ENCODE data around the gene NDUFS1.
"Not testable (repeated sequence)": the region's sequence is repeated elsewhere in the genome, so short reads cannot be mapped to it uniquely, and the experiment has no call there.

The NDUFS1 gene

DNA sequence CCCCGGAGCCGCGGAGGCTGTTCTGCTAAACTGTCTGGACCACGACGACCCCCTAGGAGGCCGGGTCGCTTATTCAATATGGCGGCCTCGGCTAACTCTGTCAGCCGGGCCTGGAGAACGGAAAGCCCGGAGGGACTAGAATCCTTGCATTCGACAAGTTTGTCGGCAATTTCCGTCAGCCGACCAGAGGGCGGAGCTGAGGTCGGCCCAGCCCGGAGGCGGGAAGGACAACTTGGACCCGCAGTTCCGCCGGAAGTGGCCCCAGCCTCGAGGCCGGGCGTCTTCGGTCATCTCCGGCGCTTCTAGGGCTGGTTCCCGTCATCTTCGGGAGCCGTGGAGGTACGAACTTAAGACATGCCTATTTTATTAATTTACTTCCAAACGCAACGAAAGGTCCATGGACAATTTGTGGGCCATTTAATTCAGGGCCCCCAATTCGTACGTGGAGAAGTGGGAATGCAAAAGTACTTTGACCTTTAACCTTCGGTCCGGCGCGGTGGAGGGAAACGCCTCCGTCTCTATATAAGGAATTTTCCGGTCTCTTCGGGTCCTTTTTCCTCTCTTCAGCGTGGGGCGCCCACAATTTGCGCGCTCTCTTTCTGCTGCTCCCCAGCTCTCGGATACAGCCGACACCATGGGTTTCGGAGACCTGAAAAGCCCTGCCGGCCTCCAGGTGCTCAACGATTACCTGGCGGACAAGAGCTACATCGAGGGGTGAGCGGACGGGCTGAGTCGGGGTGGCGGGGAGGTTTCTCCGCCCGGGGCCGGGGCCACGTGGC lies at the start of gene NDUFS1, which contains the start of gene EEF1B2:
Gene NDUFS1 (minus strand): TSS at position 99 of the 779 bp plus-strand sequence. CDS start 5,766 bp downstream, outside the sequence.
Gene EEF1B2 (plus strand): TSS at position 550 of the 779 bp plus-strand sequence. CDS start 85 bp downstream, at position 635.
- peak; percentile 98 for DNase-seq

DNA sequence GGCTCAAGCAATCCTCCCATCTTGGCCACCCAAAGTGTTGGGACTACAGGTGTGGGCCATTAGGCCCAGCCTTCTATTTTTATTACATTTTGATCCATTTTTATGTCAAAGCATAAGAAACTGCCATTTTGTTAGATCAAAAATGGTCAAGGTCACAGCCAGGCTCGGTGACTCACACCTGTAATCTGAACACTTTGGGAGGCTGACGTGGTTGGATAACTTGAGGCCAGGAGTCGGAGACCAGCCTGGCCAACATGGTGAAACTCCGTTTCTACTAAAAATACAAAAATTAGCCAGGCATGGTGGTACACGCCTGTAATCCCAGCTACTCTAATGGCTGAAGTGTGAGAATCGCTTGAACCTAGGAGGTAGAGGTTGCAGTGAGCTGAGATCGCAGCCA lies 49.7 kb upstream of the NDUFS1 start:
- no peak for DNase-seq

DNA sequence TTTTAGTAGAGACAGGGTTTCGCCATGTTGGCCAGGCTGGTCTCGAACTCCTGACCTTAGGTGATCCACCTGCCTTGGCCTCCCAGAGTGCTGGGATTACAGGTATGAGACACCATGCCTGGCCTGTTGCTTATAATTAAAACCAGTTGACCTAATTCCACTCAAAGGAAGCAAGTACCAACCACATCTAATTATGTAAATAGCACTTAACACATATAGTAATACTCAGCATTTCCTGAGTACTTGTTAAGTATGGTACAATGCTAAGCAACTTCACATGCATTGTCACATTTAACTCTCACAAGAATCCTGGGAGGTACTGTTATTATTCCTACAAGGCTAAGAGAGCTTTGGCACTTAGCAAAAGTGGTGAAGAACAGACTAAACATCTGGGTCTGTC lies 48.1 kb upstream of the NDUFS1 start:
- DNase-seq, result not testable (repeated sequence)

DNA sequence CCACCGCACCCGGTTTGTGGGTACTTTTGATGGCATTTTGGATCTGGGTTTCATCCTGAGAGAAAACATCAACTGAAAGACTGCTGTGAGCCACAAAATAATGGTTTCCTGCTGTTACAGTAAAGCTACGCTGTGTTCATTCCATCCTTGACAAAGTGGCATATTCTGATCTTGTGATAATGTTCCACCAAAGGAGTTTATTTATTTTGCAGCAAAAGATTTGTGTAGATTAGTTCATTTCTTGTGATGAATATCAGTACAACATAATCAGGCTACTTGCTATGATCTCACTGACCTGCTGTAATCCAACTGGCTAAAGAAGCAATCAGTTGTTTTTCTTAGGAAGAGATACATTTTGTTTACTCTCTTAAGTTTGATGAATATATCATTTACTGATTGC lies 45.5 kb upstream of the NDUFS1 start:
- DNase-seq, result no peak

DNA sequence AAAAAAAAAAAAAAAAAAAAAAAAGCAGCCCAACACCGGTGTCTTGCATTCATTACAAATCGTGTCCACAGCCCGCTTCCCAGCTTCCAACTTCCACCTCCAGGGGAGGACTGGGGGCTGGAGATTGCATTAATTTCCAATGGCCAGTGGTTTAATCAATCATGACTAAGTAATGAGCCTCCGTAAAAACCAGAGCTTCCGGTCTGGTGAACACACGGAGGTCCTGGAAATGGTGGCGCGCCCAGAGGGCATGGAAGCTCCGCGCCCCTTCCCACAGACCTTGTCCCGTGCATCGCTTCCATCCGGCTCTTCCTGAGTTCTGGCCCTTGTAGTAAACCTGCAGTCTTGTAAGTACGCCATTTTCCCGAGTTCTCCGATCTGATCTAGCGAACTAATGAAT lies 44.1 kb upstream of the NDUFS1 start:
- DNase-seq, result no peak

DNA sequence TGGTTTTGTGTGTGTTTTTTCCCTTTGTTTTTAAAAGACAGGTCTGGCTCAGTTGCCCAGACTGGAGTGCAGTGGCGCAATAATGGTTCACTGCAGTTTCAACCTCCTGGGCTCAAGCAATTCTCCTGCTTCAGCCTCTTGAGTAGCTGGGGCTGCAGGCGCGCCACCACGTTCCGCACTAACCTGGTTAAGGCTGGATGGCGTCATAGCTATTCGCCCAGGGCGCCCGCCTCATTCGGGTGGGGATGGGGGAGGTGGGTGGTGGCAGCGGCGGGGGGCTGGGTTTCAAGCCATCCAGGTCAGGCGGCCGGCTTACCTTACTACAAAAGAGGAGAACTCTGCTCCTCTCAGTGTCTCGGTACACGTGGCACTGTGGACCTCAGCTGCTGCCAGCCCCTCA lies 43.2 kb upstream of the NDUFS1 start:
- no peak for DNase-seq

DNA sequence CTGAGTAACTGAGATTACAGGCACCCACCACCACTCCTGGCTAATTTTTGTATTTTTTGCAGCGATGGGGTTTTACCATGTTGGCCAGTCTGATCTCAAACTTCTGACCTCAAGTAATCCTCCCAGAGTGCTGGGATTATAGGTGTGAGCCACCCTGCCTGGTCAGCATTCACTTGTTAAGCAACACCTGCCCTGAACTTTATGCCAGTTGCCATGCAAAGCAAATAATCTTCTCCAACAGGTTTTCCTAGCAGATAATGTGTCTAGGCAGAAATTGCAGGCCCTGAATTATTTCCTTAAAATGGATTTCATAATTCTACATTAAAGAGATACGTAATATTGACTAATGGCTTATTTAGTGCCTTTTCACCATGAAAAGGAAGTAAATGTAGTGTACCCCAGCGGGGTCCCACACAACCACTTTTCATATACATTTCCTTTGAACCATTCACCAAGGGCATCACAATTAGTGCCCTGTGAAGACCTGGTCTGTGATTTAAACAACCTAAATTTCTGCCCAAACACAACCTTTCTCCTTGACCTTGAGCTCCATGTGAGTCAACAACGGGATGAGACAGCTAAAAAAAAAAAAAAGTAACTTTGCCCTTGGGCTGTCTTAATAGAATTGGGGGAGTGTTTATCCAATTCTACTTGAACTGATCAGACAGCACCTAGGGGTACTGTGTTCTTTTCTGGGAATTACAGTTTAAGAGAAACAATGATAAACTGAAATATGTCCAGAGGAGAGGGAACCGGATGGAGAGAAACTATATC lies 42.0 kb upstream of the NDUFS1 start:
- no peak for DNase-seq

DNA sequence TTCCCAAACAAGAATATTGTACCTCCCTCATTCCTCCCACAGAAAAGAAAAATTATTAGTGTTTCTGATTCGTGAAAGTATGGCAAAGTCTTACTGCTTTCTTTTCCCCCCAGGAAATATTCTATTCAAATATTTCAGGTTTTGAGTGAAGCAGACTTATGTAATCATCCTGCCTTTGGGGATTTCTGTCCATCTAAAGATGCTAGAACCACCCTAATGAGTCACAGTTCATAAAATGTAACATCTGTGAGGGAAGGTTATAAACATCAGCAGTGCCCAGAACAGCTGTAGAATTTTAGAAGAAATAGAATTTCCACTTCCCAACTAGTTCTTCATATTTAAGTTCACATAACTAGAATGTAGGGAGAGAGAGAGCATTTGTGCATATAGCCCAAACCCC lies 39.4 kb upstream of the NDUFS1 start:
- no peak for DNase-seq

DNA sequence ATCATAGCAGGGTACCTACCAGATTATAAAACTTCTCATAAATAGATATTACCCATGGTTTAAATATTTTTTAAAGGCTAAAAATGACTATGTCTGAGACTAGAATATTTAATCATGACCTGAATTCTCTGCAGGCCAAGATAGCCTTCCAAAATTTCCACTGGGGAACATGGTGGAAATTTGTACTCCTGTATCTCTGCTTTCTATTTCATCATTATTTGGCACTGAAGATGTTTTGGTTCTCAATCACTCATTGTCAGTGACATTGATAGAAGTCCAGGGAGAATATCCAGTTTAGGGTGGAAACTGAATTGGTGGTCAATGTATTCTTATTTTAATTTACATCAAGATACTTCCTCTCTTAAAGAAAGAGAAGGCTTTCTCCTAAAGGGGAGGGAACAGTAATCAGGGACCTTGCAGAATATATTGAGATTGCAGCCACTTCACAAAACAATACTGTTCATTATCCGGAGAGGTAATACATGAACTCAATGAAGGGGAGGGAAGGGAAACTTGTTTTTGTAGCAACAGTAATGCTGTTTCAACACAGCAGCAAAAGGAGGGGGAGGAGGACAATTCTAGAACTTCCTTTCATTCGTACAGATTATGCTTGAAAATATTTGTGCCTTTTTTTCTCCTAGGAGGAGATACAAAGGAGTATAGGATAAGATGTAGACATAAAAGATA lies 34.6 kb upstream of the NDUFS1 start:
- no peak for DNase-seq

DNA sequence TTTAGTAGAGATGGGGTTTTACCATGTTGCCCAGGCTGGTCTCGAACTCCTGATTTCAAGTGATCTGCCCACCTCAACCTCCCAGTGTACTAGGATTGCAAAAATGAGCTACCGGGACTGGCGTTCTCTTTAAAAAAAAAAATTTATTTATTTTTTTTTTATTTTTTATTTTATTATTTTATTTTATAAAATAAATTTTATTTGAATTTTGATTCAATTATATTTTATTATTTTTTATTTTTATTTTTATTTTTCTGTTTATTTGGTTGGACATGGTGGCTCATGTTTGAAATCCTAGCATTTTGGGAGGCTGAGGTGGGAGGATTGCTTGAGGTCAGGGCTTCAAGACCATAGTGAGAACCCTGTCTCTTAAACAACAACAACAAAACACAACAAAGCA lies 32.9 kb upstream of the NDUFS1 start:
- DNase-seq, result no peak

DNA sequence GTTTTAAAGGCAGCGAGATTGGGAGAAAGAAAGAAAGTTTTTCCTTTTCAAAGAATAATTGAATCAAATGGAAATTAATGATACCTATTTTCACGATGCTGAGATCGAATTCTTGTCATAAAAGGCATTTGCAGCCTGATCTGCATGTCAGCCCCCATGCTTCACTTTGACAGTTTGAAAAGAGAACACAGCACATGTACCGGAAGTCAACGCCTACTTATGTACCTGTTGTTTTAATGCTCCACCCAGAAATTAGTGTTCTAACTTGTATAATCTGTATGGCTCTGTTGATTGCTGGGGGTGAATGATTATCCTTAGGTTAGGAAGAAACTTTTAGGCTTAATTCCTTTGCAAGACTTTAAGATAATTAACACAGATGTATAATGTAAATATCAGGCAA lies 31.4 kb upstream of the NDUFS1 start:
- no peak for DNase-seq

DNA sequence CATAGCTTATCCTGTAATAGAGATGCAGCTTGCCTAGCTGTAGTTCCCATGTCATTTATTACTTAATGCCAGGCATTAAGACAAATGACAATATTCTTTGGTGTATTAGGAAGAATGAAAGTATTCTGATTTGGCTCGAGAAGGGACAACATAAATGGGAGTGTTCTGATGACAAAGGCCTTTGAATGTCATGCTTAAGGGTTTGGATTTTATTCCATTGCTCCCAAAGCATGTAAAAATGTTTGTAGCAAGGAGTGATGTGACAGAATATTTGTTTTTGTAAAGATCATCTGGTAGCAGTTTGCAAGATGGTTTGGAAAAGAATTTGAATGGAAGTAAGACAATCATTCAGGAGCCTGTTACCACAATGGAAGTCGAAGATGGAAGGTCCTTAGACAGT lies 30.9 kb upstream of the NDUFS1 start:
- no peak for DNase-seq

DNA sequence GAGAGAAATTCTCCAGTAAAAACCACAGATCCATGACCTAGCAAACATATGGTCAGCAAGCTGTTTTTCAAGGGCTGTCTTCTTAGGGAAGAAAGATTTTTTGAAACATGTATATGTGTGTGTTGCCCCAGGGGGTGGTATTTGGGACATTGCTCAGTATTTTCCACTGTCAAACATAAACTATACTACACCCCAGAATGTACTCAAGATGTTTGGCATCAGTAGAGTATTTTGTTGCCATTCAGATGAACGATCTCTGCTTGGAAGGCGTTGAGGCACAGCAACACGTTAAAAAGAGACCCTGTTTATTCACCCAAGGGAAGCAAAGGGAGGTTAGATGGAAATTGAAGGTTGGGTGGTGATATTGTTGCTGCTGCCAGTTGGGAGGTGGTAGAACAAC lies 30.4 kb upstream of the NDUFS1 start:
- no peak for DNase-seq

DNA sequence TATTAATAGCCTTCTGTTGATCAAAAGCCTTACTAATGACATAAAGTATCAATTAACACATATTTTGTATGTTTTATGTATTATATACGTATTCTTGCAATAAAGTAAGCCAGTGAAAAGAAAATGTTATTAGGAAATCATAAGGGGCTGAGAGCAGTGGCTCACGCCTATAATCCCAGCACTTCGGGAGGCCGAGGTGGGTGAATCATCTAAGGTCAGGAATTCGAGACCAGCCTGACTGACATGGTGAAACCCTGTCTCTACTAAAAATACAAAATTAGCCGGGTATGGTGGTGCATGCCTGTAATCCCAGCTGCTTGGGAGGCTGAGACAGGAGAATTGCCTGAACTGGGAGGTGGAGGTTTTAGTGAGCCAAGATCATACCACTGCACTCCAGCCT lies 22.3 kb upstream of the NDUFS1 start:
- DNase-seq, result not testable (repeated sequence)

DNA sequence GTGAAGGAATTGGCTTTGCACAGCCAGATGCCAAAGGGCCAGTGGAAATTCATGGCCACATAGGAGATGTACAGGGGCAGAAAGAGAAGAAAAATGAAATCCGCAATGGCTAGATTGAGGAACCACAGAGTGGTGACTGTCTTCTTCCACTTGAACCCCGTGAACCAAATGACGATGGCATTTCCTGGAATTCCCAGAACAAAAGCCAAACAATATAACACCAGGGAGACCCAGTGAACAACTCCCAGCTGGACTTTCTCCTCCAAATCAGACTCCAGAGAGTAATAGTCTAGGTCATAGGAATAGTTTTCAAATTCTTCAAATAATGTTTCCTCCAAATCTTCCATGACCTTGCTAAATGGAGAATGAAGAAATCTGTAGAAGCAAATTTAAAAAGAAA lies 17.7 kb upstream of the NDUFS1 start:
- no peak for DNase-seq

DNA sequence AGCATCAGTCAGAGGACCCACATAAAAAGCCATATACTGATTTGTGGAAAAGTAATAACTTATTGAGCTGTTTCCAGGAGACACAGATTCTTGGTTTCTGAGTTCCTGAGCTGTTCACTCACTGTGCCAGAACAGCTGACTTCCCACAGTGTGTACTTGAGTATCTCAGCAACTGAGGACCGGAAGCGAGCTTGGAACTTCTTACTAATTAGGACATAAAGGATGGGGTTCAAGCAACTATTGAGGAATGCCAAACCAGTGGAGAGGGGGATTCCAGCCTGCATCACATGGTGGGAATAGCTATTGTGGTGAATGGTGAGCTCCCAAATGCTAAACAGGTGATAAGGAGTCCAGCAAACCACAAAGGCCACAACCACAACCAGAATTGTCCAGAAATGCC lies 16.9 kb upstream of the NDUFS1 start:
- no peak for DNase-seq

DNA sequence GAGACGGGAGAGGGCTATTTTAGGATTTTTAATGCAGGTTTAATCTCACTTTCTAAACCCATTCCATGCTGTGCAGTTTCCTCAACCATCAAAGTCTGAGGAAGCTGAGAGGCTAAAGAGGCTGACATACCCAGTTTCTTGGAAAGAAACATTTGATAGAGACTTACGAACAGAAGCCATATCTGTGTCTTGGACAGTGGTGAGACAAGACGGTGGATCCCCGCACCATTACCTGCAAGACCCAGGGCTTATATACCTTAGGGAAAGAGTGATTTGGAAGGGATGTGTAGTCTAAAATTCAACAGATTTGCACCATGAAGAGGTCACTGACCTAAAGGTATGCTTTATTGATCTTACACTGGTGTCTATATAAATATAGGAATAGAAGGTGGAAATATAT lies 13.9 kb upstream of the NDUFS1 start:
- DNase-seq, result no peak

DNA sequence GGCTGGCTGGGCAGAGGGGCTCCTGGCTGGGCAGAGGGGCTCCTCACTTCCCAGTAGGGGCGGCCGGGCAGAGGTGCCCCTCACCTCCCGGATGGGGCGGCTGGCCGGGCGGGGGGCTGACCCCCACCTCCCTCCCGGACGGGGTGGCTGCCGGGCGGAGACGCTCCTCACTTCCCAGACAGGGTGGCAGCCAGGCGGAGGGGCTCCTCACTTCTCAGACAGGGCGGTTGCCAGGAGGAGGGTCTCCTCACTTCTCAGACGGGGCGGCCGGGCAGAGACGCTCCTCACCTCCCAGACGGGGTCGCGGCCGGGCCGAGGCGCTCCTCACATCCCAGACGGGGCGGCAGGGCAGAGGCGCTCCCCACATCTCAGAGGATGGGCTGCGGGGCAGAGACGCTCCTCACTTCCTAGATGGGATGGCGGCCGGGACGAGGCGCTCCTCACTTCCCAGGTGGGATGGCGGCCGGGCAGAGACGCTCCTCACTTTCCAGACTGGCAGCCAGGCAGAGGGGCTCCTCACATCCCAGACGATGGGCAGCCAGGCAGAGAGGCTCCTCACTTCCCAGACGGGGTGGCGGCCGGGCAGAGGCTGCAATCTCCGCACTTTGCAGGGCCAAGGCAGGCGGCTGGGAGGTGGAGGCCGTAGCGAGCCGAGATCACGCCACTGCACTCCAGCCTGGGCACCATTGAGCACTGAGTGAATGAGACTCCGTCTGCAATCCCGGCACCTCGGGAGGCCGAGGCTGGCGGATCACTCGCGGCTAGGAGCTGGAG lies 12.6 kb upstream of the NDUFS1 start:
- DNase-seq, result not testable (repeated sequence)

DNA sequence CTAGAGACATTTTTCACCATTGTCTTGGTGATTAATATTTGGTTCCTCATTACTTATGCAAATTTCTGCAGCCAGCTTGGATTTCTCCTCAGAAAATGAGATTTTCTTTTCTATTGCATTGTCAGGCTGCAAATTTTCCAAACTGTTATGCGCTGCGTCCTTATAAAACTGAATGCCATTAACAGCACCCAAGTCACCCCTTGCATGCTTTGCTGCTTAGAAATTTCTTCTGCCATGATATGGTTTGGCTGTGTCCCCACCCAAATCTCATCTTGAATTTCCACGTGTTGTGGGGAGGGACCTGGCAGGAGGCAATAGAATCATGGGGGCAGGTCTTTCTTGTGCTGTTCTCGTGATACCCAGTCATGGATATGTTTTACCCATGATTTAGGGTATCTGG lies 9.0 kb upstream of the NDUFS1 start:
- not testable (repeated sequence) for DNase-seq

DNA sequence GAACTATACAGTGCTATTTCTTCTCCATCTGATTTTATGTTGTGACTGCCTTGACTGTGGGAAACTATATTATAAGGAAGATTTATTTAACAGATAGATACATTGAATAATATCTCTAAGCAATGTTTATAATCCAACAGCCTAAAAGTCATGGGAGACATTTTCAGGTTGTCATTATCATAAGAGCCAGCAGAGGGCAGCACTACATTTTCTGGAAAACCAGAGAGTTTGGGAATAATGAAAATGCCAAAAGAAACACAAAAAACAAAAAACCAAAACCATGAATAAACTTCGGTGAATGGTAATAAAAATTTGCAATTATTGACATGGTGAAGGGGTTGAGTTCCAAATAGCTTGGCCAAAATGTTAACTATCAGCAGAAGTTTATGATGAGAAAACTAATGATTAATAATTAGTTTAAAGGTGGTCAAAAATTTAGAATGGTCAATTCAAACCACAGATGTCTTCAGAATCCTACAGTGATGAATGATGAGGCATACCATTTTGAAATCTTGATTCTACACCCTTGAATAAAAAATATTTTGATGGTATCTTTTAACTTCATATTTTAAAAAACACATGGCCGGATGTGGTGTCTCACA lies 5.1 kb upstream of the NDUFS1 start:
- peak; percentile 43 for DNase-seq

DNA sequence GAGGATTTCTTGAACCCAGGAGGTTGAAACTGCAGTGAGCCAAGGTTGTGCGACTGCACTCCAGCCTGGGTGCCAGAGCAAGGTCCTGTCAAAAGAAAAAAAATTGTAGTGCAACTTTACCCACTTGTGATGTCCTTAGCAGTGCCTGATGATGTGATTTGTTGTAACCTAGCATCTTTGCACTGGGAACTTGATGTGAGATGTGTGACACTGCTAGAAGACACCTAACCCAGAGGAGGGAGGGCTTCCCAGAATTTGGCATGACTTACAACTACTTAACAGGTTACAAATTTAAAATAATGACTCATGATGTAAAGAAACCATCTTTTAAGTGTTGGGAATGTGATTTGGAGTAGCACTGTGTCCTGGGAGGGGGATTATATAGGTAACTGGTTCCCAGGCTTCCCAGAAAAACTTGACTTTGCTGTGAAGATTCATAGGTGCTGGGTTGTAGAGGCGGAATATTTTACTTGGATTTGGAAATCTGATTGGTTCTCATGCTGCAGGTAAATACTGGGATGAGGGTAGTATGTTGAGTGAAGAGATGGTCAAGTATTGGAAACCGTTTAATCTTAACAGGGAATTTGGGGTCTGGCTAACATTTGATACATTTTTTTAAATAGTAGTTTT lies 4.1 kb upstream of the NDUFS1 start:
- DNase-seq, result no peak

DNA sequence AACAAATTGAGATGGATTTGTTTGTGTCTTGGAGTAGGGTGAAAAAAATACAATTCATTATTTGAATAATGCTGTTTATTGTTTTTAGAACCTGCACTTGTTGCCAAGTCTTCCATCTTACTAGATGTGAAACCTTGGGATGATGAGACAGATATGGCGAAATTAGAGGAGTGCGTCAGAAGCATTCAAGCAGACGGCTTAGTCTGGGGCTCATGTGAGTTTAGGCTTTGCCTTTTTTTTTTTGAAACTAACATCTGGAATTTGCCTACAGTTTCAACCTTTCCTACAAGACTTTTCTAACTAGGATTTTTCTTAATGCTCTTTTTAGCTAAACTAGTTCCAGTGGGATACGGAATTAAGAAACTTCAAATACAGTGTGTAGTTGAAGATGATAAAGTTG lies 3.2 kb upstream of the NDUFS1 start:
- DNase-seq, result not testable (repeated sequence)
